Measurements from ENCODE around the gene GOLPH3L.

The GOLPH3L gene

GRCh38 chr1:150696590-150696989, 364 bp downstream of the GOLPH3L start:
- Histone ChIP-seq H2AFZ (ENCODE audit: low read length) (peak overlapping the region; percentile 75), H3K4me3 (ENCODE audit: low read length, poor library complexity, severe bottlenecking) (peak overlapping the region; percentile 83), H3K36me3 (ENCODE audit: insufficient read depth, low read length) (peaks cover 8% of the 10 kb centered on the region; the same call in 1 of the 2 replicates), H3K4me1 (ENCODE audit: insufficient read depth, low read length, poor library complexity, severe bottlenecking) (peaks cover 39% of the 10 kb centered on the region), H3K79me2 (ENCODE audit: insufficient read depth, low read length) (peaks cover 34% of the 10 kb centered on the region), H3F3A (ENCODE audit: low read depth) (no peaks in the 10 kb centered on the region), H3K9me2 (replicated peaks; ENCODE audit: low read depth, low read length) (no peaks in the 10 kb centered on the region), H3K4me2 (ENCODE audit: low read depth, low read length, poor library complexity, severe bottlenecking) (peak overlapping the region; percentile 94), H4K20me1 (ENCODE audit: insufficient read depth, low read length, poor library complexity, severe bottlenecking) (peaks cover 9% of the 10 kb centered on the region), H3K27me3 (ENCODE audit: insufficient read depth, low read length, poor library complexity, severe bottlenecking) (no peaks in the 10 kb centered on the region), H3K9me3 (ENCODE audit: insufficient read depth, low read depth, low read length) (no peaks in the 10 kb centered on the region), H3K9ac (ENCODE audit: low read depth, low read length, poor library complexity, severe bottlenecking) (peak overlapping the region; percentile 64)
- TF ChIP-seq CTCF (conservative IDR thresholded peaks at IDR 0.05; ENCODE audit: low read length) = no peak
- no peak for TF ChIP-seq EZH2phosphoT487 (IDR thresholded peaks at IDR 0.05; ENCODE audit: borderline replicate concordance)

DNA sequence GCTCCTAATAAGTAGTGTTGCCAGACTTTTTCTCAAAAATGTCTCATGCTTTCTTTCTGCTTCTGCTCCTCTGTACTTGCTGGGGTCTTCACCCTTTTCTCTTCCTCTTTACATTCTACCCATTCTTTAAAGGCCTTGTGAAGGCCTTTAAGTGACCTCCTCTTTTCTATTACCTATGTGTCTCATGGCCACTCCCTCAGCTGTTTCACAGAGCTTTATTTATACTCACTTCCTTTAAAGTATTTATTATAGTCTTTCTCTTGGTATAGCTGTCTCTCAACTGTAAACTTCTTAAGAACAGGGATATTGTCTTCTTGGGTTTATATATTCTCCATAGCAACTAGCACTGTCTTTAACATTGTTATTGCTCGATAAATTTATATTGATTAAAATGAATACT, 792 bp downstream of the GOLPH3L start:
- H3K79me2 ChIP-seq (ENCODE audit: insufficient read depth, low read length) = peaks cover 34% of the 10 kb centered on the region
- H3F3A ChIP-seq (ENCODE audit: low read depth) = no peaks in the 10 kb centered on the region
- no peaks in the 10 kb centered on the region for H3K9me3 ChIP-seq (ENCODE audit: insufficient read depth, low read depth, low read length)
- peak overlapping the region; percentile 94 for H3K4me2 ChIP-seq (ENCODE audit: low read depth, low read length, poor library complexity, severe bottlenecking)
- peak overlapping the region; percentile 83 for H3K4me3 ChIP-seq (ENCODE audit: low read length, poor library complexity, severe bottlenecking)
- peaks cover 8% of the 10 kb centered on the region; the same call in 1 of the 2 replicates for H3K36me3 ChIP-seq (ENCODE audit: insufficient read depth, low read length)
- peak overlapping the region; percentile 64 for H3K9ac ChIP-seq (ENCODE audit: low read depth, low read length, poor library complexity, severe bottlenecking)
- no peak for TF ChIP-seq EZH2phosphoT487 (IDR thresholded peaks at IDR 0.05; ENCODE audit: borderline replicate concordance)
- TF ChIP-seq CTCF (conservative IDR thresholded peaks at IDR 0.05; ENCODE audit: low read length) = no peak
- no peak overlapping the region for H2AFZ ChIP-seq (ENCODE audit: low read length)
- H4K20me1 ChIP-seq (ENCODE audit: insufficient read depth, low read length, poor library complexity, severe bottlenecking) = peaks cover 9% of the 10 kb centered on the region
- H3K4me1 ChIP-seq (ENCODE audit: insufficient read depth, low read length, poor library complexity, severe bottlenecking) = peaks cover 39% of the 10 kb centered on the region
- no peaks in the 10 kb centered on the region for H3K9me2 ChIP-seq (replicated peaks; ENCODE audit: low read depth, low read length)
- H3K27me3 ChIP-seq (ENCODE audit: insufficient read depth, low read length, poor library complexity, severe bottlenecking) = no peaks in the 10 kb centered on the region

GRCh38 chr1:150695561-150695960, 1.4 kb downstream of the GOLPH3L start:
- TF ChIP-seq CTCF (conservative IDR thresholded peaks at IDR 0.05; ENCODE audit: low read length) (no peak), EZH2phosphoT487 (IDR thresholded peaks at IDR 0.05; ENCODE audit: borderline replicate concordance) (no peak)
- Histone ChIP-seq H3K9me2 (replicated peaks; ENCODE audit: low read depth, low read length) (no peaks in the 10 kb centered on the region), H3K4me3 (ENCODE audit: low read length, poor library complexity, severe bottlenecking) (peak overlapping the region; percentile 83), H3K4me1 (ENCODE audit: insufficient read depth, low read length, poor library complexity, severe bottlenecking) (peaks cover 43% of the 10 kb centered on the region), H3K36me3 (ENCODE audit: insufficient read depth, low read length) (peaks cover 8% of the 10 kb centered on the region; the same call in 1 of the 2 replicates), H3K4me2 (ENCODE audit: low read depth, low read length, poor library complexity, severe bottlenecking) (peak overlapping the region; percentile 94), H3F3A (ENCODE audit: low read depth) (no peaks in the 10 kb centered on the region), H3K27me3 (ENCODE audit: insufficient read depth, low read length, poor library complexity, severe bottlenecking) (no peaks in the 10 kb centered on the region), H3K9ac (ENCODE audit: low read depth, low read length, poor library complexity, severe bottlenecking) (peak overlapping the region; percentile 64), H2AFZ (ENCODE audit: low read length) (no peak overlapping the region), H3K79me2 (ENCODE audit: insufficient read depth, low read length) (peaks cover 36% of the 10 kb centered on the region), H4K20me1 (ENCODE audit: insufficient read depth, low read length, poor library complexity, severe bottlenecking) (peaks cover 9% of the 10 kb centered on the region), H3K9me3 (ENCODE audit: insufficient read depth, low read depth, low read length) (no peaks in the 10 kb centered on the region)
